Neutrophil (primary cell): ENCODE measurements around the gene F8A3.

ENCODE experiments used
- H3K27ac ChIP-seq: fragments of 200-600 bp; sonication (generic); 2 replicates; pipeline ENCODE4 v1.5.1; 2016; ENCODE audit warnings: mild to moderate bottlenecking, moderate library complexity
- H3K27me3 ChIP-seq: fragments of 200-600 bp; sonication (generic); 2 replicates; pipeline ENCODE4 v1.6.0; 2016; ENCODE audit warnings: mild to moderate bottlenecking
- H3K36me3 ChIP-seq: fragments of 200-600 bp; sonication (generic); 2 replicates; pipeline ENCODE4 v1.5.1; 2017
- H3K4me1 ChIP-seq, 2 experiments: fragments of 200-600 bp in 1 of 2; sonication (generic) in 1 of 2; 1 replicate in 1 of 2; 2 replicates in 1 of 2; pipeline versions ENCODE4 v1.5.1 to v1.6.1; 2013 to 2016; ENCODE audit warnings: low read depth in 1 of 2, low read length in 1 of 2, mild to moderate bottlenecking in 1 of 2, moderate library complexity in 1 of 2; ENCODE audit not compliant: control insufficient read depth in 1 of 2, insufficient read depth in 1 of 2
- H3K4me3 ChIP-seq, 2 experiments: fragments of 200-600 bp in 1 of 2; sonication (generic) in 1 of 2; 1 replicate in 1 of 2; 2 replicates in 1 of 2; pipeline ENCODE4 v1.5.1; 2013 to 2016; ENCODE audit warnings: low read depth in 1 of 2, low read length in 1 of 2, mild to moderate bottlenecking in 1 of 2, moderate library complexity in 1 of 2
- H3K9me3 ChIP-seq: fragments of 200-600 bp; sonication (generic); 2 replicates; pipeline ENCODE4 v1.5.1; 2016
- TF ChIP-seq, protein P1 (sequence below): fragments of 200-600 bp; sonication (generic); IDR thresholded peaks from 2 replicates; pipeline ENCODE4 v1.5.1; 2016; ENCODE audit warnings: antibody characterized with exemption

The F8A3 gene

DNA sequence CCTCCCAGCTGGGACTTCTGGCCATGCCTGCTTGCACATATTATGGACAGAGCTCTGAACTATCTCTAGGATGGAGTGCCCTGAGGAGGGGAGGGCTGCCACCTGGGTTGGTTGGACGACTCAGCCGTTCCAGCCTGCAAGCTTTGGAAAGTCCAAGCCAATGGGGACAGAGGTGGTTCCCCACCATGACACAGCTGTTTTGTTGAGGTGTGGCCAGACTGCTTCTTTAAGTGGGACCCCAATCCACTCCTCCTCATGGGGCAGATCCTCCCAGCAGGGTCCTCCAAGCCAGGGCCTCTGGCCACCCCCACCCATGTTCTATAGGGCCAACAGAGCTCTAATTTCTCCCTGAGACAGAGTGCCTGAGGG lies 22.7 kb downstream of the F8A3 start:
- Histone ChIP-seq H3K27me3 (no peaks in the 10 kb centered on the region), H3K27ac (no peak overlapping the region), H3K4me1 (peaks cover 4 to 11% of the 10 kb centered on the region in 2 experiments), H3K4me3 (no peak overlapping the region), H3K36me3 (no peaks in the 10 kb centered on the region), H3K9me3 (no peaks in the 10 kb centered on the region)
- TF ChIP-seq, protein P1, sequence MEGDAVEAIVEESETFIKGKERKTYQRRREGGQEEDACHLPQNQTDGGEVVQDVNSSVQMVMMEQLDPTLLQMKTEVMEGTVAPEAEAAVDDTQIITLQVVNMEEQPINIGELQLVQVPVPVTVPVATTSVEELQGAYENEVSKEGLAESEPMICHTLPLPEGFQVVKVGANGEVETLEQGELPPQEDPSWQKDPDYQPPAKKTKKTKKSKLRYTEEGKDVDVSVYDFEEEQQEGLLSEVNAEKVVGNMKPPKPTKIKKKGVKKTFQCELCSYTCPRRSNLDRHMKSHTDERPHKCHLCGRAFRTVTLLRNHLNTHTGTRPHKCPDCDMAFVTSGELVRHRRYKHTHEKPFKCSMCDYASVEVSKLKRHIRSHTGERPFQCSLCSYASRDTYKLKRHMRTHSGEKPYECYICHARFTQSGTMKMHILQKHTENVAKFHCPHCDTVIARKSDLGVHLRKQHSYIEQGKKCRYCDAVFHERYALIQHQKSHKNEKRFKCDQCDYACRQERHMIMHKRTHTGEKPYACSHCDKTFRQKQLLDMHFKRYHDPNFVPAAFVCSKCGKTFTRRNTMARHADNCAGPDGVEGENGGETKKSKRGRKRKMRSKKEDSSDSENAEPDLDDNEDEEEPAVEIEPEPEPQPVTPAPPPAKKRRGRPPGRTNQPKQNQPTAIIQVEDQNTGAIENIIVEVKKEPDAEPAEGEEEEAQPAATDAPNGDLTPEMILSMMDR, result no peak

DNA sequence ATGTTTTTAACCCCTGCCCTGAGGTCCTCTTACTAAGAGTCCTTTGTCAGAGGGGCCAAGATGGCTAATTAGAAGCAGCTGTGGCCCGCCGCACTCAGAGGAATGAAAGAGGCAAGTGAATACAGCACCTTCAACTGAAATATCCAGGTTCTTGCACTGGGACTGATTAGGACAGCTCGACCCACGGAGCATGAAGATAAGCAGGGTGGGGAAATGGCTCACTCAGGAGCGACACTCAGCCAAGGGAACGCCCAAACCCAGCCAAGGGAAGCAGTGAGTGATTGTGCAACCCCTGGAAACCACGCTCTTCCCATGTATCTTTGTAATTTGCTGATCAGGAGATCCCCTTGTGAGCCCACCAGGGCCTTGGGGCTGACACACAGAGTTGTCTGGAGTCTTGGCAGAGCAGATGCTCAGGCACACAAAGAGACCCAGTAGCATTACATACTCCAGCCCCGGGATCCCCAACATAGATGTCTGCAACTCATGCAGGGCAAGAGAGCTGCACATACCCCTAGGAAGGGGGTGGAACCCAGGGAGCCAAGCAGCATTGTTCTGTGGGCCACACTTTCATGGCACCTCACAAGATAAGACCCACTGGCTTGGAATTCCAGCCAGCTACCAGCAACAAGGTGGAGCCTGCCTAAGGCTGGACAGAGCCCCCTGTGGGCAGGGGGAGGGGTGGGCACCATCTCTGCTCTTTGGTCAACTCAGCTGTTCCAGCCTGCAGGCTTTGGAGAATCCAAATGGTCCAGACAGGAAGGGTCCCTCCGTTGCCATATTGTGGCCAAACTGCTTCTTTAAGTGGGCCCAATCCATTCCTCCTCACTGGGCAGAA lies 23.3 kb downstream of the F8A3 start:
- Histone ChIP-seq H3K27ac (no peak overlapping the region), H3K4me3 (no peak overlapping the region), H3K4me1 (peaks cover 4 to 11% of the 10 kb centered on the region in 2 experiments), H3K9me3 (no peaks in the 10 kb centered on the region), H3K27me3 (no peaks in the 10 kb centered on the region), H3K36me3 (no peaks in the 10 kb centered on the region)
- TF ChIP-seq, protein P1, result no peak

DNA sequence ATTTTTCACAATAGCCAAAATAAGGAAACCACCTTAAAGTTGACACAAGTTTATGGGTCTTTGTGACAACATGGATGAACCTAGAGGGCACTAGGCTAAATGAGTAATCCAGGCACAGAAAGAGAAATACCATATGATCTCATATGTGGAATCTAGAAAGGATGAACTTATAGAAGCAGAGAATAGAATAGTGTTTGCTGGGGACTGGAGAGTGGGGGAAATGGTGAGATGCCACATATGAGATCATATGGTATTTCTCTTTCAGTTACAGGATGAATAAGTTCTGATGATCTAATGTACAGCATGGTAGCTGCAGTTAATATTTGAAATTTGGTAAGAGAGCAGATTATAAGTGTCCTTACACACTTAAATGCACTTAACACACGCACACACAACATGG lies 40.7 kb downstream of the F8A3 start:
- Histone ChIP-seq H3K4me3 (no peak overlapping the region), H3K27ac (no peak overlapping the region), H3K36me3 (no peaks in the 10 kb centered on the region), H3K9me3 (no peaks in the 10 kb centered on the region), H3K27me3 (no peaks in the 10 kb centered on the region), H3K4me1 (no peaks in the 10 kb centered on the region)
- TF ChIP-seq, protein P1, result no peak
